Hematopoietic multipotent progenitor cell treated with erythropoietin and hydrocortisone succinate and interleukin-3 and kit ligand, for 17 days (in vitro differentiated cells): Measurements from ENCODE around the gene SPTBN1.

Experiments
- DNase-seq: peaks from one replicate; pipeline ENCODE4 v3.0.0-alpha.2; 2015; ENCODE audit warnings: low spot score

Gene SPTBN1

GRCh38 chr2:54653572-54654204 is 197.6 kb downstream of the SPTBN1 start:
- no peak for DNase-seq

- DNase-seq = no peak
Observed at GRCh38 chr2:54655046-54655809, 199.1 kb downstream of the SPTBN1 start.

DNA sequence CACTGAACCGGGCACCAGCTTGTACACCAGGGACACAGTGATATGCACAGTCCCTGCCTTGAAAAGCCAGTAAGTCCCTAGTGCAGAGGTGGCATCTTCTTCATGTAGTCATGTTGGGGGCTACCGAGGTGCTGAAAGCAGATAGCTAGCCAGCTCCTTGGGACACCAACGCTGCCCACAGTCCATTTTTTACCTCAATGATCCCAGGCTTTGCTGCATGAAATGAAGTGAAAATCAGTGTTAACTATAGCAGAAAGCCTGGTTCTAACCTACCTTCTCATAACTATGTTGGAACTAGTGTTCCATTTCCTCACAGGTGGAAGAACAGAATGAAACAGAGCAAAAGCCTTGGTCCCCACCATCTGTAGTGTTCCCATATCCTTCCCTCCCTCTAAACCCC is 200.7 kb downstream of the SPTBN1 start:
- no peak for DNase-seq

- DNase-seq = peak; percentile 35
Observed at GRCh38 chr2:54657664-54658083, 201.5 kb downstream of the SPTBN1 start.

GRCh38 chr2:54658564-54659071 is 202.5 kb downstream of the SPTBN1 start:
- DNase-seq = no peak

- DNase-seq = no peak
Observed at GRCh38 chr2:54659527-54659926, 203.4 kb downstream of the SPTBN1 start.

DNA sequence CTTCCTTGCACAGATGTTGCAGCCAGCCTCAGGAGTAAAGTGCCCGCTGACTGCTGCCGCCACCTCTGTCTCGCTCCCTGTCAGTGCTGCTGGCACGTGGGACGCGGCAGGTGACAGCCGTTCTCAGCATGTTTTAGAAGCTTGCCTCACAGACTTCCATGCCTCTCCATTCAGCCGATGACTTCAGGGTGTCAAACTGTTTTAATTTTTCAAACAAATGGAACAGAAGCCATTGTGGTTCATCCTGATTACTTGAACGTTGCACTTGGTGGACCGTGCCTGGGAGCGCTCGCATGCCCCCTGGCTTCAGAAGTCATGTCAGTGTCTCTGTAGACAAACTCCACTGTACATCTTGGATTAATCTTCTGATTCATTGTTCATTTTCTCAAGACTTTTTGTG is 204.6 kb downstream of the SPTBN1 start:
- DNase-seq = no peak

GRCh38 chr2:54663424-54664030 is 207.4 kb downstream of the SPTBN1 start:
- no peak for DNase-seq

DNA sequence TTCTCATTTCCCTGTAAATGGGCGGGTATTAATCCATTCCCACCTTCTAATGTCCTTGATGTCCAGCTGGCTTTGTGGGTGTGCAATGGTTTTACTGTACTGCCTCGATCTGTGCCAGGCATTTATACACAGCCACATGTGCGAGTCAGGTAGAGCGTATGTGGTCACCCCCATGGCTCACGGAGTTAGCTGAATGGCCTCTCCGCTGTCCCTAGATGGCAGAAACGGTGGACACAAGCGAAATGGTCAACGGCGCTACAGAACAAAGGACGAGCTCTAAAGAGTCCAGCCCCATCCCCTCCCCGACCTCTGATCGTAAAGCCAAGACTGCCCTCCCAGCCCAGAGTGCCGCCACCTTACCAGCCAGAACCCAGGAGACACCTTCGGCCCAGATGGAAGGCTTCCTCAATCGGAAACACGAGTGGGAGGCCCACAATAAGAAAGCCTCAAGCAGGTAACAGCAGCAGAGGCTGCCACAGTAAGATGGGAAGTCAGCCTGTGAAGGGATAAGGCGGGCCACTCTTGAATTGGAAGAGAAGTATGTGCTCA is 208.2 kb downstream of the SPTBN1 start:
- DNase-seq = no peak

- DNase-seq = peak; percentile 29
Observed at GRCh38 chr2:54665436-54665856, 209.3 kb downstream of the SPTBN1 start.

- no peak for DNase-seq
Observed at GRCh38 chr2:54666131-54666633, 210.1 kb downstream of the SPTBN1 start.

- DNase-seq = no peak
Observed at GRCh38 chr2:54666634-54667265, 210.6 kb downstream of the SPTBN1 start.

GRCh38 chr2:54667266-54667639 is 211.1 kb downstream of the SPTBN1 start:
- DNase-seq = no peak

- DNase-seq = no peak
Observed at GRCh38 chr2:54667726-54668650, 211.9 kb downstream of the SPTBN1 start.

- no peak for DNase-seq
Observed at GRCh38 chr2:54668711-54669110, 212.6 kb downstream of the SPTBN1 start.

- no peak for DNase-seq
Observed at GRCh38 chr2:54669677-54670484, 213.8 kb downstream of the SPTBN1 start.

GRCh38 chr2:54670485-54671009 is 214.4 kb downstream of the SPTBN1 start:
- DNase-seq = no peak

- DNase-seq = no peak
Observed at GRCh38 chr2:54671010-54671409, 214.9 kb downstream of the SPTBN1 start.

GRCh38 chr2:54671875-54672589 is 215.9 kb downstream of the SPTBN1 start:
- no peak for DNase-seq
